HG03442 (cell line): ENCODE results near the gene DDC.
"Not testable (repeated sequence)": the region's sequence is repeated elsewhere in the genome, so short reads cannot be mapped to it uniquely, and the experiment has no call there.

Source experiments
- ATAC-seq: cut with Tn5 transposase; IDR thresholded peaks from one replicate; pipeline ENCODE4 v1.9.1; 2021; ENCODE audit warnings: mild to moderate bottlenecking, moderate library complexity; ENCODE audit not compliant: unreplicated experiment

Gene DDC

DNA sequence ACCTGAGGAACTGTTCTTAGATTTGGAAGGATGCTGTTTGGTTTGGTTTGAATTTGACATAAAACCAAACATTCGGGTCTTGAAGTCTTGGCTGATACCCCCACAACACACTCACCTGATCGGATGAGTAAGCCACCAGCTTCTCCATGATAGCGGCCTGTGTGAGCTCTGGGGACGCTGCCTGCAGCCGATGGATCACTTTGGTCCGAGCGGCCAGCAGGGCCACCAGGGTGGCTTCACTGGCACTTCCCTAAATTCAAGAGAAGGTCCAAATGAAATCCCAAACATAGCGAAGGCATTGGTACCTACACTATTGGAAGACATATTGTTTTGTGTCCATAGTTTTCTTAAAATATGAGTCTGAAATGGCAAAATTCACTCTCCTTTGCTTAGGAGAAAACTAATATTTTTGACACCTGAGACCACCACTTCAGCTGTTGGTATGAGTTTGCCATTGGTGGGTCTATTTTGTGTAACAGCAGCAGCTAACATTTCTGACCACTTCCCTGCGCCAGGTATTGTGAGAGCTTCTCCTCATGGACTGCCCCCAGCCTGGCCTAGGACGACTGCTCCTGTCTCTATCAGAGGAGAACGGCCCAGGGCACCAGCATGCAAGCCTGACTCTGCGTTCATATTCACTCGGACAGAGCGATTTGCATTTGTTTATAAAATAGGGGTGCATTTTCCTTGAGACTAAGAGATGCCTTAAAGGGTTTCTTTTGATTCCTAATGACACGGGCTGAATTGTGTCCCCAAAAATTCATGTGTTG lies 35.9 kb downstream of the DDC start:
- ATAC-seq, result no peak

DNA sequence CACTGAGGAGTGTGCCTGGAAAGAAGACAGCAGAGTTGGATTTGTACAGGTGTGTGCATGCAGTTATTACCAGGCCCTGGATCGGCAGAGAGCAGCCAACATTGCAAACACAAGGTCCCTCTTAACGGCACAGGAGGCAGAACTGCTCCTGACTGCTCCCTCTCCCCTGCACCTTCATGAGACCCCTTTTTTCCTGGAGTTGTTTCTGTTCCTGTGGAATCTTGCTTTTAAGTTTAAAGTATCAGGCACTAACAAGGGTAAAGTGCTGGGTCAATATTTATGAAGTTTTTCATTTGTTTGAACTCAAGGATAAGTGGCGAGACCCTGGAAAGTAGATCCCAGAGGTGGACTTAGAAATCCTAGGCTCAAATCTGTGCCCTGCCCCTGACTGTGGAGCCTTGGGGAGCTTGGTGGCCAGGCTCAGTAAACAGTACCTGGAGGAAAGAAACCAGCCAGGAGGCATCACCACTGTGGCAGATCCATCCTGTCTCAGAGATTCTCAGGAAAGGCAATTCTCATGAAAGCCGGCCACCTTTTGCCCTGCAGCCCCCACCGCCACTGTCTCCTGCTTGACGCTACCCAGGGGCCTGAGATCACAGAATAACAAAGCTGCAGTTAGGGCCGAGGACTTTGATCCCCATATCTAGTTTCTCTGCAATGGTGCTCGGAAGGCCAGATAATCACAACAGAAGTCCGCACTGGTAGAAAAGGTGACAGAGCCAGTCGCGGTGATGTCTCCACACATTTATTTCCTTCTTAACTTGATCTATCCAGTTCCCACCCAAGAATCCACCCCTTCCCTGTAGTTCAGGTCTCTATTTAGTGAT lies 36.7 kb downstream of the DDC start:
- no peak for ATAC-seq

DNA sequence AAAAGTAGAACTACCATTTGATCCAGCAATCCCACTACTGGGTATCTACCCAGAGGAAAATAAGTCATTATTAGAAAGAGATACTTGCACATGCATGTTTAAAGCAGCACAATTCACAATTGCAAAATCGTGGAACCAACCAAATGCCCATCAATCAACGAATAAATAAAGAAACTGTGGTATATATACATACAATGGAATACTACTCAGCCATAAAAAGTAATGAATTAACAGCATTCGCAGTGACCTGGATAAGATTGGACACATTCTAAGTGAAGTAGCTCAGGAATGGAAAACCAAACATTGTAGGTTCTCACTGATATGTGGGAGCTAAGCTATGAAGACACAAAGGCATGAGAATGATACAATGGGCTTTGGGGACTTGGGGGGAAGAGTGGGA lies 45.9 kb downstream of the DDC start:
- ATAC-seq, result not testable (repeated sequence)

DNA sequence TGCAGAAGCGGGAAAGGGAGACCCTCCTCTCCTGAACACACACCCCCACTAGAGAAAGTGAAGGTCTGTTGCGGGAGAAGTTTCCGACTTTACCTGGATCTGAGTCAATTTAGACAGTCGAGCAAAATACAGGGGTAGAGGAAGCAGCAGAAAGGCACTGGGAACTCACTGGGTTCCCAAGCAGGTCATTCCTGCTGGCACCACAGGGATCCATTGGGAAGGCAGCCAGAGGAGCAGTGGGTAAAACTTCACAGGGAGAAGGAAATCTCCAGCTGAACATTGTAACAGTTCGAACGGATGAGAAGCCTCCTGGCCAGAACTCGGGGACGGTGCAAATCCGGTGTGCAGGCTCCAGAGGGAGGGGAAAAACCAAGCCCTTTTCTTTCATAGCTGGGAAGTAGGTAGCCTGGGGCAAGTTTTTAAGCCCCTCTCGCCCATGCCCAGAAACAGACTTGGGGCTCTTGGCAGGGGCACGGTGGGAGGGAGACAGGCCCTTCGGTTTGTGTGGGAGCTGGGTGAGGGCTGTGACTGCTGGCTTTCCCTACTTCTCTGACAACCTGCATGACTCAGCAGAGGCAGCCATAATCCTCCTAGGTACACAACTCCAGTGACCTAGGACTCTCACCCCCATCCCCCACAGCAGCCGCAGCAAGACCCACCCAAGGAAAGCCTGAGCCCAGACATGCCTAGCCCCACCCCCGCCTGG lies 51.9 kb downstream of the DDC start:
- ATAC-seq, result no peak

DNA sequence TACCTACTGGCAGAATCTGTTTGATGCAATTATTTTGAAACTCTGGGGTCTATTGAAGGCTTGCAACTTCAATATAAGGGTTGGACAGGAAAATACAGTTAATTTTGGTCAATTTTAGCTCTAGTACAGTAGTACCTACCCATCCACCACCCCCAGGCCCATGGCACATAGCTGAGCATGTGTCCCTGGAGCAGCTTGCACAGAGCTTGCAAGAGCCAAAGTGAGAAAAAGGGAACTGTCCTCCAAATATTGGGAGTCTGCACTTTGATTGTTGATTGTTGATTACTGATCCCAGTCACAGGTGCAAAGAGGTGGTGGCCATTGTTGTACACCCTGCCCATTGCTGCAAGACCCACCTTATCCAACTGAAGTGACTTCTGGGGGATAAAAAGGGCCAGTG lies 52.8 kb downstream of the DDC start:
- no peak for ATAC-seq

DNA sequence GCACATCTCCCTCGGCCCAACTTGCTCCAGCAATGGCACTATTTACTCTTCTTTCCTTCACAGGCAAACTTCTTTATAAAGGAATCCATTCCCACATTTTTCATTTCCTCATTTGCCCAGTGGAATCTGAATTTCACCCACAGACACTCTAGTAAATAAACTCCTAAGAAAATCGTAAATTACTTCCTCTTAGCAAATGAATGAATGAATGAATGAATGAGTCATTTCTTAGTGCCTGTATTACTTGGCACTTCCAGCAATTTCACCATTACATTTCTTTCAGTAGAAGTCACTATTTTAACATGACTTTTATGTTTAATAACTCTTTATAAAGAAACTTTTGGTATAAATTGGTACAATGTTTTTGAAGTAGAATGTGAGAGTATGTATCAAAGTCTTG lies 55.7 kb downstream of the DDC start:
- no peak for ATAC-seq

DNA sequence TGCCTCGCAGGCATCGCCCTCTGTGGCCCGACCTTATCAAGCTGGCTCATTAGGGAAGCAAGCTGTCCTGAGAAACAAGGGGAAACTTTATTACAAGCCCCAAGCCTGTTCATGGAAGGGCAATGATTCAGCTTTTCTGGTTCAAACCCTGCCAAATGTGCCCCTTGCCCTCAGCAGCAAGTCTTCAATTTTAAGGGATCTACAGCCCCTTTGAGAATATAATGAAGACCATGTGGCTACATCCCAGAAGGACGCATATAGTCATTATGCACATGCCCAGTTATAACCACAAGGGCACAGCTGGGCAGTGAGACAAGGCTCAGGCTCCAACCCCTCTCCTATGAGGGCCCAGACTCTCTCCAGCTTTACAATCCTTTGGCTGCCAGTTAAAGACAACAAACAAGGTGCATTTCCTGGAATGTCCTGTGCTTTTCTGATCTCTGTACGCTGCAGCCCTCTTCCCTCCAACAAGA lies 56.7 kb downstream of the DDC start:
- no peak for ATAC-seq

DNA sequence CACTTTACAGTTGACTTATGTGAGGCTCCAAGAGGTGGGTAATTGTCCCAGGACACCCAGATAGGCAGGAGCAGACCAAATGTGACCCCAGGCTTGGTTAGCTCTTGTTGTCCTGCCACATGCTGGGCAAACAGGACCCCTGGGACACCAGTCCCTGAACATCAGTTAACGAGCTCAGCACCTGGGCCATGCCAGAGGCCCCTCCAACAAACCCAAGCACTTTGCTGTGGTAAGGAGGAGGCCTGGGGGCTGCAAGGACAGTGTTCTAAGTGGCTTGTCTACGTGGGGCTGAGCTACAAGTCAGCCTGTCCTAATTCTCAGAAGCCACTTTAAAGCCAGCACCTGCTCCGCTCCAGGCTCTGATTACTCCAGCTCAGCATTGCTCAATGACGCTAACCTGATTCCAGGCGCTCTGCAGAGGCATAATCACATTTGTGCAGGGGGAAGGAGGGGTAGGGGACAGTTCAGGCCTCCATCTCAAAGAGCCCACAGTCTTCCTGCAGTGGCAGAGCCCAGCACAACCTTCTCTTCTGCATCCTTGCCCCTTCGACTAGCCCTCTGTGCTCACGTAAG lies 57.2 kb downstream of the DDC start:
- no peak for ATAC-seq

DNA sequence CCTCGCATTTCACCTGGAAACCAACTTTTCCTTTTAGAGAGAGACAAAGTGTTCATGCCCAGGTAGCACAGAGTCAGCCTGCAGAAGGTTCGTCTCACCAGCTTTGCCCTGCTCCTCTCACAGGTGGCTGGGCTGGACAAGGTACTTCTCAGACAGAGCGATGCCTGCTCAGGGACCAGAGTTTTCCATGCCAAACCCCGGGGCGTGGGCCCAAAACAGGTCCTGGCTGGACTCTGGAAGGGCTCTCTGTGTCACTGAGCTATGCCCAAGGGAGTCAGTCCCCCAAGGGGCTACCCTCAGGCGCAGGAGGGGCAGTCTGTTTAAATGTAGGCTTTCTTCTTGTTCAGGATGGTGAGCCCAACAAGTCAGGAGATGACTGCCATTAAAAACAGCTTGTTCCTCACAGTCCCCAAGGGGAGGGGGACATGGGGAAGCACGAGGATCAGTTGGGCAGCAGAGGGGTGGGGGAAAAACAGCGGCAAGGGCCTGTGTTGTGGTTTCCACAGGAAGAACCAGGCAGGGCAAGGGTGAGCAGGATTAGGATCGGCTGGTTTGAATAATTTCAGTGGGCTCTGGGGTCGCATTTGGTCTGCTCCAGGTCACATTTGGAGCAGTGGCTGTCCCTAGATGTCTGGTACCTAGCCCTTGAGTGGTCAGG lies 59.5 kb downstream of the DDC start:
- no peak for ATAC-seq

DNA sequence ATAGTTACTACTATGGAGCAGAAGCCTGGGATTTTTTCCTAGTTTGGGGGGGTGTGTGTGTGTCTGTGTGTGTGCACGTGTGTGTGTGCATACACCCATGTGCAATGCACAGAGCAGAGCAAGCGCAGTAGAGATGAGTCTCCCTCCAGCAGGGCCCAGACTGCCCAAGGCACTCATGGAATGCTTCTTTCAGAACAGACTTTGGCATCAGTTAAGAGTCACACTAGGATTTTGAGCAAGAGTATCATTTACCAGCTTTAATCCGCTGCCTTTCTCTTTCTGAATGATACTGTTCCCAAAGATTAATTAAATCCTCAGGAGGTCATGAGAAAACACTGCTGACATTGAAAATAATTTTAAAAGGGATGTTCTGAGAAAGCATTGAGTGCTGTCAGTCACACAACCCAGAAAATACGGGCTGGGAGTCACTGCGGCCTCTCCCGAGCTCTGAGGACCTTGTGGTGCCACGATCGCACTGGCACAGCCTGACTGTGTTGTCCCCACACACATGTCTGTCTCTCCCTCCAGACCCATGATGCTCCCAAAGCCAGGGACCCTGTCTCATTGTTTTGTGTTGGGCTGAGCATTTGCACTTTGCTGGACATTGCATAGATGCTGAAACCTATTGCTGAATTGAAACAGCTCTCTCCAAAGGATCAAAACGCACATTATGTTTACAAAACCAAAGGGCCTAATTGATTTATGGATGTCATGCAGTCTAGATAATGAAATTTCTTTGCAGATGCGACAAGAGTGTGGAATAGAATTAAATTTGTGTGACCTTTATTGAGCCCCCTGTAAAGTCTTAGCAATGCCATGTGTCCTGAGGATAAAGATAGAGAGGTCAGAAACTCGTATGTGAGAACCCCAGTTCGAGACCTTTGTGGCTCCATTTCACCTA lies 60.3 kb downstream of the DDC start:
- no peak for ATAC-seq

DNA sequence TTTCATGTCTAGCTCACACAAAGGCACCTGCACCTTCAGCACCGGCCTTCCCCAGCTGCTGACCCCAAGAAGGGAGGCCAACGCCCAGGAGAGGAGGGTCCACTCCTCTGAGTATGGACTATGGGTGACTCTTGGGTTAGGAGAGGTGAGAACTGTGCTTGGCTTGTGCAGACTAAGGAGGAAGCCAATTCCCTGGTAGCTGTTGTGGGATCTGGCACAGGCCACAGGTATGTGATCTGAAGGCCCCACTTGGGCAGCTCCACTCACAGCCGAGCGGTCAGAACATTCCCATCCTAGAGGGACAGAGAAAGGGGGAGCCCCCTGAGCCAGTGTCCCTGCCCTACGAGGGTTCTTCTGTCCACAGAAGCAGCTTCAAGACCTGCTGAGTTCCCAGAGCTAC lies 62.3 kb downstream of the DDC start:
- ATAC-seq, result no peak

DNA sequence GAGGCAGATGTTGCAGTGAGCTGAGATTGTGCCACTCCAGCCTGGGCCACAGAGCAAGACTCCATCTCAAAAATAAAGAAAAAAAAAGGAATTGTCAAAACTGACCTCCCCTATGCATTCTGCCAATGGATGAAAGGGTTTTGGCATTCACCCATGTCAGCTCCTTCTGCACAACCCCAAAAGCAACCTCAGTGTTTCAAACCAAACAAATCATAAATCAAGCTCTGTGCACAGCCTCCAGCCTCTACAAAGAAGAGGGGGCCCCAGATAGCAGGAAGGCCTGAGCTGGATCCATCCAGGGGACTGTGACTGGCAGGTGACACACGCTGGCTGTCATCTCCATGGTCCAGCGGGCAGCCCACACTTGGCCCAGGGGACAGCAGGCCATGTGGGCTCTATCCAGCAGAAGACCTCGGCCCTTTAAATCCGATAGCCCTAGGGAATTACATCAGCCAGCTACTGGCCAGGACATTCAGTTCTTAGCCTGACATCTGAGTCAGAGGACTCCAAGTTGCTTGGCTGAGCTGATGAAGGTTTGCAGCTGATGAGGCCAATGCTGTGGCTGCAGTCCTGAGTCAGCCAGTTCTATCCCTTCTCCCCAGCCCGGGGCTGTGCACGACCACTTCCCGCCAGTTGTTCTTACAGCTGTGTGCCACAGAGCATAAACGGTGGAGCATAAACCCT lies 63.1 kb downstream of the DDC start:
- ATAC-seq, result no peak

DNA sequence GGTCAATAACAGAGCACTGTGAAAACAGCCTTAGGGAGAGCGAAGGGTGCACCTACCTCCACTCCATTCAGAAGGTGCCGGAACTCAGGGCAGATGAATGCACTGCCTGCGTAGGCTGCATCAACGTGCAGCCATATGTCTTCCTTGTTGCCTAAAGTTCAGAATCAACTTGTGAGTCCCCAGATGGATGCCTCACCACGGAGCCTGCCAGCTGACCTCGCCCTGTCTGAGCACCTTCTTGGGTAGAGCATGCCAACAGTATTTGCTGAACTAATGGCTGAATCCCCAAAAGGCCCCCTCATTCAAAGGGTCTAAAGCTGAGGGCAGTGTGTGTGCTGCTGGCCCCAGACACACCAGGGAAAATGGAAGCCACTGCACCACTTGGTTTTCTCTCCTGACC lies 66.1 kb downstream of the DDC start:
- ATAC-seq, result no peak

DNA sequence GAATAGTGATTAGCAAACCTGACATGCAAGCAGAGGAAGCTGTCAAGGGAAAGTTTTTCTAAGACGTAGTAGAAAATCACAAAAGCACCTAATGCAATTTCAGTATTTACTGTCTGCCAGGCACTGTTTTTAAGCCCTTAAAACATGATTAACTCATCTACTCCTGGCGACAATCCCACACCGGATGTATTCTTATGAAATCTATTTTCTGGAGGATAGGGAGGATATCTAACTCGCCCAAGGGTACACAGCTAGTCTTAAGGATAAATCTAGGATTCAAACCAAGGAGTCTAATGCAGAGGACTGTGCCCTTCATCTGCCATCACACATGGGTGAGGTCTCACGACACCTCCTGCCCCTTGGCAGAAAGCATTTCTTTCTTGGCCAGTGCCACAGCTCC lies 67.2 kb downstream of the DDC start:
- ATAC-seq, result no peak

DNA sequence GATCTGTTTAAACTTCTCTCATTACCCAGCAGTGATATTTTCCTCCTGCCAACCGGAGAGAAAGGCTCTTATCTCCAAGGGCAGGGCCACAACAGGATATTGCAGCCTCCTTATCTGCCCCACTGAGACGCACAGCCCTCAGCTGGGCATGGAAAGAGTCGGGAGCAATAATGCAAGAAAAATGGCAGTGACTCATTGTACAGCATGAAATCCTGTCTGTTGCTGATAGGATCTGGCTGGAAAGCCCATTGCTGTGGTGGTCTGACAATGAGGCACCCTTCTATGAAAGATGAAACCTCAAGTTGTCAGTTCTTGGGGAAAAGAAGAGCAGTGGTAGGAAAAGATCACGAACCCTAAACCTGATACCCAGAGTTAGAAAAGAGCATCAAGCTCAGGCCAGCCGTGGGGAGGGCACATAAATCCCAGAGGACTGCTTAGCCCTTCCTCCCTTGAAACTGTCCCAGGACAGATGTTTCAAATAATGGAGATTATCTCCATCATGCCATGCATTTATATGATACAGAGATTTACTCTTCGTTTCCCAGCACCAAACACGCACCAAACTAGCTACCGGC lies 68.0 kb downstream of the DDC start:
- no peak for ATAC-seq

DNA sequence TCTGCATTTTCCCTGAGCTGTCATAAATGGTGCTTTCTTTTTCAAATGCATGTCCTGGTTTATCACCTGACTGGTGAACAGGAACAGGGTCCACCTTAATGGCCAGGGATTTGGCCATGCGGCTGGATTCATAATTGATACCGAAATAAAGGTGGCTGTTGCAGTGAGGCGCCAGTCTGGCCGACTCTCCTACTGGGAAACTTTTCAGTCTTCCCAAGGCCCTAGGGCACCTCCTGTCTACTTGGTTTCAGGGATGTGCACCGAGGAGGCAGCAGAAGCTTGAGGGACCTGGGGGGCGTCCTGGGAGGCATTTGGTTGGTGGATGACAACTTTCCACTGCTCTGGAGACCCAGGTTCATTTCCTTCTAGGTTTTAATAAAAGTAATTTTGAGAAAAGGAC lies 68.6 kb downstream of the DDC start:
- ATAC-seq, result no peak

DNA sequence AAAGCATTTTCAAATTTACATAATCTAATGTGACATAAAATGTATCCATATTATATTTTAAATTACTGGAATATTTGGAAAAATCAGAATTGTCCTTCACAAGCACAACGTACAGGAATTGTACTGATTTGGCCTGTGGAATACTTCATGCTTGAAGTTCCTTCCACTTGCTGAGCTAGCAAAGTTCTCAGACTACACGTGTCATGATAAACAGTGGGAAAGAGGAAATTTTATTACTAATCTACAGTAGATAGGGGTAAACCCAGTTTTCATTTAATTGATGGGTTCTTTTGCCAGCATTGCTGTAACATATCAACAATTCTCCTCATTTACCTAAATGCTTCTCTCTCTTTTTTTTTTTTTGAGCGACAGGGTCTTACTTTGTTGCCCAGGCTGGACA lies 69.5 kb downstream of the DDC start:
- no peak for ATAC-seq

DNA sequence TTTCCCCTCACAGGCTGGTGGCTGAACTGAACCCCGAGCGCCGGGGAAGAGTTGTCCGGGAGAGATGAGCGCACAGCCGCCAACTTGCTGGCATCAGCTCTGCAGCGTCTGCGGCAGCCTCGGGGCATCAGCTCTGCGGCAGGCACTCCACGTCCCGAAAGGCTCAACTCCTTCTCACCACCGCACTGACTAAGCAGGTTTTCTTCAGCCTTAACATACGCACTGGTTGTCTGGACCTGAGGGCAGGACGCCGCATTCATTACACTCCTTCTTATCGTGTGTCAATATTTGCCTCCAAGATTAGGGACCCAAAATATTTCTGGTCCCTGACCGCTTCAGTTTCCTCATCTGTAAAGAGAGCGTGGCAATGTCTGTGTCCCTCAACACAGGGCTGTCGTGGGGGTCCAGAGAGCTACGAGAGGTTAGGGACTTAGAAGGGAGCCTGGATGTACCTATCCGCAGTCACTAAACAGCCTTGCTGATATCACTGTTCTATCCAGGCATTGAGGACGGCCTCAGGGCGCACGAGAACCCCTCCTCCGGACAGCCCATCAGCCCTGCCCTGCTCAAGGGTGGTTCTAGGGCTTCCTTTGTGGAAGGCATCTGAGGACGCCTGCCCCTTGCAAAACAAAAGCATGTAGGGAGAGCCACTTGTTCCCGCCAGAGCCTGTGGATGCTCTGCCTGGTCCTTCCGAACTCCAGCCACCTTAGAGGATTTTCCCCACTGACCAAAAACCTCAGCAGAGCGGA lies 72.3 kb downstream of the DDC start:
- no peak for ATAC-seq
